ENCODE data around the gene BCL7C. TPM values are rescaled to one million over a fixed set of nuclear protein-coding genes. Genes with fewer than 3 reads are reported as not detected.
A peak's percentile ranks its signal among the peaks of the same experiment; 100 is the strongest.

The BCL7C gene
- total RNA-seq, 1 experiment from 2014 or later: 44.9 TPM

GRCh38 chr16:30895627-30896260 is 1.9 kb upstream of the BCL7C start:
- intact Hi-C loops (cut with micrococcal nuclease): loop anchor here (2.0 kb wide), 1 partner anchor 27 kb away; the partner anchor contains the start of gene FBXL19
- ATAC-seq: peak; percentile 6
- TF ChIP-seq POLR2AphosphoS5 (IDR thresholded peaks at IDR 0.05; ENCODE audit: low read depth, low read length): no peak; the same call in 1 of the 2 replicates
- TF ChIP-seq SIN3A (IDR thresholded peaks at IDR 0.05; ENCODE audit: low read depth): no peak
- TF ChIP-seq, protein P1, sequence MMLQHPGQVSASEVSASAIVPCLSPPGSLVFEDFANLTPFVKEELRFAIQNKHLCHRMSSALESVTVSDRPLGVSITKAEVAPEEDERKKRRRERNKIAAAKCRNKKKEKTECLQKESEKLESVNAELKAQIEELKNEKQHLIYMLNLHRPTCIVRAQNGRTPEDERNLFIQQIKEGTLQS (IDR thresholded peaks at IDR 0.05): no peak
- no peak for TF ChIP-seq ZNF274 (IDR thresholded peaks at IDR 0.05; ENCODE audit: low read depth, low read length)
- no peak for TF ChIP-seq EZH2phosphoT487 (IDR thresholded peaks at IDR 0.05; ENCODE audit: borderline replicate concordance)
- TF ChIP-seq YY1 (IDR thresholded peaks at IDR 0.05; ENCODE audit: extremely low read depth, insufficient replicate concordance, low read depth, low read length): no peak
- TF ChIP-seq SRF (IDR thresholded peaks at IDR 0.05; ENCODE audit: low read depth): no peak
- TF ChIP-seq POLR2A (IDR thresholded peaks at IDR 0.05; ENCODE audit: borderline replicate concordance, extremely low read depth, insufficient read depth, insufficient read length): no peak
- TF ChIP-seq JUND (IDR thresholded peaks at IDR 0.05): no peak
- TF ChIP-seq MAX (IDR thresholded peaks at IDR 0.05): no peak
- TF ChIP-seq FOSL1 (IDR thresholded peaks at IDR 0.05; ENCODE audit: low read depth): no peak
- TF ChIP-seq EGR1 (IDR thresholded peaks at IDR 0.05; ENCODE audit: low read depth): no peak
- peaks cover 25 to 49% of the 10 kb centered on the region in 2 experiments for H3K4me1 ChIP-seq (ENCODE audit: control insufficient read depth in 1 of 2, insufficient read depth in 2 of 2, low read length in 2 of 2)
- ChIA-PET POLR2A (interaction anchor here (0.6 to 1.7 kb wide), 4 partner anchors 9 to 38 kb away, joined by 3 to 6 read pairs (median 4); partner anchors contain the start of gene FBXL19), RAD21 (ENCODE audit: low non-redundant PET in 1 of 2, low total read pairs in 2 of 2, uncharacterized antibody in 2 of 2, unreplicated experiment in 2 of 2) (interaction anchor here in 1 of 2 experiments (0.5 to 0.6 kb wide), 2 partner anchors 19 to 50 kb away, joined by 3 to 4 read pairs; no protein-coding TSS in a partner anchor), CTCF (interaction anchor here (1.0 to 1.5 kb wide), 2 partner anchors 52 to 82 kb away, joined by 3 to 5 read pairs; no protein-coding TSS in a partner anchor)
- no peaks in the 10 kb centered on the region for H3K9me3 ChIP-seq (ENCODE audit: control insufficient read depth in 1 of 2, insufficient read depth in 1 of 2, low read depth in 1 of 2, low read length in 2 of 2)
- H2AFZ ChIP-seq (ENCODE audit: low read depth, low read length, poor library complexity, severe bottlenecking): no peak overlapping the region
- peaks cover 5 to 6% of the 10 kb centered on the region in 2 experiments; a peak in 2 of 4 replicates for H3K36me3 ChIP-seq (ENCODE audit: control insufficient read depth in 1 of 2, insufficient read depth in 2 of 2, low read length in 2 of 2)
- DNase-seq (ENCODE audit: low read depth, low spot score): peak; percentile 34
- no peaks in the 10 kb centered on the region for H3K9me2 ChIP-seq (ENCODE audit: insufficient read depth)
- no peaks in the 10 kb centered on the region for H4K20me1 ChIP-seq (ENCODE audit: insufficient read depth)
- peak overlapping the region; percentile 100 for H3K4me2 ChIP-seq (ENCODE audit: low read length)
- H3K27me3 ChIP-seq (ENCODE audit: insufficient read depth, low read length): no peaks in the 10 kb centered on the region
- peak overlapping the region; percentile 77 for H3K9ac ChIP-seq (ENCODE audit: low read length)
- H3K27ac ChIP-seq (ENCODE audit: low read depth, low read length): peak overlapping the region; percentile 98
- peak overlapping the region; percentile 60 to 79 for H3K4me3 ChIP-seq (replicated peaks in 1 of 2; ENCODE audit: low read depth in 1 of 2, low read length in 2 of 2)
- BruUV-seq (replicated peaks): no TSS peak
- H3K79me2 ChIP-seq (ENCODE audit: insufficient read depth, low read length): peaks cover 15% of the 10 kb centered on the region

Measured in HCT116 (cell line).